Raji (cell line): ENCODE results near the gene ARHGEF12.

Source experiments
- POLR2A ChIP-seq: IDR thresholded peaks from 2 replicates; pipeline ENCODE4 v1.6.1; 2011; ENCODE audit warnings: low read depth, low read length, control low read depth; ENCODE audit not compliant: insufficient read depth

ARHGEF12 gene

DNA sequence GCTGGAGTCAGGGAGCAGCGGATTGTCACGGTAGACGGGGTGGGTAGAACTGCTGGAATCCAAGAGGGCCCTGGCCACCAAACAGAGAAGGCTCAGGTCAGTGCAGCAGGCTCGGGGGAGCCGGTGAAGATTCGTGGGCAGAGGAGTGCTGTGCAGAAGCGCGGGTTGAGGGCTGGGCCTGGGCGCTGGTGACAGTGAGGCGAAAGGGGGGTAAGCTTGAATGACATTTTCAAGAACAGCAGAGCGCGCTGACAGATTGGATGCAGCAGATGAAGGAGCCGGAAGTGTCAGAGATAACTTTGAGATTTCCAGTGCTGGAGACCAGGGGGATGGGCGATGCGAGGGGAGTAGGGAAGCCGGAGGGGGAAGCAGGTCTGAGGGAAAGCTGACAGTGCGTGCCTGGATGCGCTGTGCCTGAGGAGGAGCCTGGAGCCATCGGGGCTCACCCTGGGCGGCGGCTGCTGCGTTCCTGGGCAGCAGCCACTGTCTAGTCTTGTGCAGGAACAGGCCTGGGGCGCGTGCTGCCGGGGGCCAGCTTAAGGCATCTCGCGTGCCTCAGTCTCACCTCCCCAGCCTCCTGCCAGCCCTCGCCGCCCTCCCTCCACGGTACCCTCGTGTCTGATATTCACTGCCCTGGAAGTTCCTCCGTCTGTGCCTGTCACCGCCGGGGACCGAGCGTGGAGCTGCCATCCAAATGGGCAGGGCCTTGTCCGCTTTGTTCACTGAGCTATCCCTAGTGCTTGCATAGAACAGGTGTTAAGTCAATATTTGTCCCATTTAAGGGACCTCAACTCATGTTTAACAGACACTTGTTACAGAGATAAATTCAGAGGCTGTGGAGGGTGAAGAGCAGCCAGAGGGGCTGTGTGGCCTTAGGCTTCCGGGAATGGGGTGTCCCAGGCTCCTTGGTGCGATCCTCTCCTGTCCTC lies 180.5 kb downstream of the ARHGEF12 start:
- no peak for TF ChIP-seq POLR2A

DNA sequence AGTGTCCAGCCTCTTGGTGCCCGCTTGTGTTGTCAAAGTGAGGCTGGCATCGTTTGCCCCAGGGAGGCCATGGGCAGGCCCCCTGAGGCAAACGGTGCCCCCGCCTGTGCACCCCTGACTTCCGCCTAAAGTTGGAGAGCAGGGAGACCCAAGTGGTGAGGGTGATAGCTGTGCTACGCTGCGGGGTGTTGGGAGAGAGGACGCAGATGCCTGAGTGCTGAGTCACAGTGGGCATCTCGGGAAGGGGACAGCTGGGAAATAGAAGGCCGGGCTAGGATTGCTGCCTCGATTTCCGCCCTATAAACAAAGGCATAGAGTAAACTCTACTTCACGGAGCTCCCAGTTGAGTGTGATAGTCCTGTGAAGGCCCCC lies 181.2 kb downstream of the ARHGEF12 start:
- no peak for TF ChIP-seq POLR2A

DNA sequence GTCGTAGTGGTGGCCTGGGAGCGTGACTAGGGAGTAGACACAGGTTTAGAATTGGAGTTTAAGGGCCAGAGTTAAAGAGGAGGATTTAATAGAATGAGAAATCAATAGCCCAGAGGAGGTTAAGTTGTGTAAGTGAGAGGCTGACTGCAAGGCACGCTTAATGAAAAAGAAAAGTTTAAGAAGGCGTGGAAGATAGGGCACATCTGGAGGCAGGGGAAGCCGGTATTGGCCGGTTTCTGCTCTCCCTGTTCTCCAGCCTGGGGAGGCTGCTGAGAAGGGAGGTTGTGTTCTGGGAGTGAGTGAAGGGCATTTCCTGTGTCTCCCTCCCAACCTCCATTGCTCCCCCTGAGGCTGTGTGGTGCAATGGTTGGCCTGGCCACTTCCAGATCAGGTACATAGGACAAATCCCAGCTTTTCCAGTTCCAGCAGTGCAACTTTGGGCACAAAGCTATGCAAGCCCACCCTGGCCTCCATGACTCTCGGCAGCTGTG lies 181.6 kb downstream of the ARHGEF12 start:
- no peak for TF ChIP-seq POLR2A

DNA sequence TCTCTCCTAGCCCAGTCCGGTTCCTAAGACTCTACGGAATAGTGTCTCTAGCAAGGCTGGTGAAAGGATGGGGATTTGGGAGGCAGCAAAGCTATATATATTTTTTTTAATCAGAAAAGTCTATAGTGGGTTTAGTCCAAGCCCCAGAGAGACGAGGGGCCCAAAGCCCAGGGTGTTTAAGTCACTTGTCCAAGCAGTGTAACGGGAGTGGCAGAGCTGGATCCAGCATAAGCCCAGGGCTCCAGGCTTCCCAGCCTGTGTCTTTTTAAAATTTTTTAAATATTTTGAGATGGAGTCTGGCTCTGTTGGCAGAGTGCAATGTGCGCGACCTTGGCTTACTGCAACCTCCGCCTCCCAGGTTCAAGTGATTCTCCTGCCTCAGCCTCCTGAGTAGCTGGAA lies 182.1 kb downstream of the ARHGEF12 start:
- no peak for TF ChIP-seq POLR2A

DNA sequence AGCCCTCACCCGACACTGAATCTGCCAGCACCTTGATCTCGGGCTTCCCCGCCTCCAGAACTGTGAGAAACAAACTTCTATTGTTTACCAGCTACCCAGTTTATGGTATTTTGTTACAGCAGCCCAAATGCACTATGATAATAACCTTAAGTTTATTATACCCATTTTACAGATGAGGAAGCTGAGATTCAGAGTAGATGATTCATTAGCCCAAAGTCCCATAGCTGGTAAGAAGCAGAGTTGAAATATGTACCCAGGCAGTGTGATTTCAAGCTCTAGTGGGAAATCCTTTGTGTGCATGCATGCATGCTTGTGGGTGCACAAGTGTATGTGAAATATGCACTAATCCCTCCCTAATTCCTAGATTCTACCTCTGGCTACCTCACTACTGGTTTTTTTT lies 183.3 kb downstream of the ARHGEF12 start:
- no peak for TF ChIP-seq POLR2A

DNA sequence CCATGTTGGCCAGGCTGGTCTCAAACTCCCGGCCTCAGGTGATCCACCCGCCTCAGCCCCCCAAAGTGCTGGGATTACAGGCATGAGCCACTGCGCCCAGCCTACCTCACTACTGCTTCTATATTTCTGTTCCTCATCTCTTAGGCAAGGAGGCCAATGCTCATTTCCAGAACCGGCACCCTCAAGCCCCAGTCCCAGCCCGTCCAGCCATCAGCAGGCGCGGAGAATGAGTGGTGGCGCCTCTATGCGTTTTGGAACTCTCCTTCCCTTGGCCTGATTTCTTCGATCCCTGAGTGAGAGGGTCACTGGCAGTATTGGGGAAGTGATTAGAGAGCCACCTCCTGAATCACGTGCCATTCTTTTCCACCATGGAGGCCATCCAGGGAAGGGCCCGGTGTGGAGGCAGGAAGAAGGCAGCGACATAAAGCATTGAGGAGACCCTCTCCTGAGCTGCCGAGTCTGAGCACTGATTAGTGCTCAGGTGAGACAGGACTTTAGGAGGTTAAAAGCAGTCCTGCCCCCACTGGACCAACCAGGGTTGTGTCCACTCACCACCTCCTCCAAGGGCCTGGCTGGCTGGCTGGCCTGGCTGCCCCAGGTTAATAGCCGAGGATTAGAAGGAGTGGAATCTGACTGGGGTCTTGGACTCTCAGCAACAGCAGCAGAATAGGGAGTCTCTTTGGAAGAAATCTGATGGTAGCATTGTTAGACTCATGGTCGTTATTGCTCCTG lies 184.0 kb downstream of the ARHGEF12 start:
- TF ChIP-seq POLR2A: no peak

DNA sequence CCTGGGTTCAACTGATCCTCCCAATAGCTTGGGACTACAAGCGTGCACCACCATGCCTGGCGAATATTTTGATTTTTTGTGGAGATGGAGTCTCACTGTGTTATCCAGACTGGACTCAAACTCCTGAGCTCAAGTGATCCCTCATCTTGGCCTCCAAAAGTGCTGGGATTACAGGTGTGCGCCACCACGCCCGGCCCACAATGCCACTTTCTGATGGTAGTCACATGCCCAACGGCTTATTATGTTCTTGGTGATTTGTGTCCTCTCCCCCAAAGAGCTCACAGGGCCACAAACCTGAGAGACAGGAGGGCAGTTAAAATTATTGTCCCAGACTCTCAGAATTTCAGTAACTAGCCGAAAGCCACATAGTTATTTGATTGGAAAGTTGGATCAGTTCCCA lies 185.0 kb downstream of the ARHGEF12 start:
- TF ChIP-seq POLR2A: no peak

DNA sequence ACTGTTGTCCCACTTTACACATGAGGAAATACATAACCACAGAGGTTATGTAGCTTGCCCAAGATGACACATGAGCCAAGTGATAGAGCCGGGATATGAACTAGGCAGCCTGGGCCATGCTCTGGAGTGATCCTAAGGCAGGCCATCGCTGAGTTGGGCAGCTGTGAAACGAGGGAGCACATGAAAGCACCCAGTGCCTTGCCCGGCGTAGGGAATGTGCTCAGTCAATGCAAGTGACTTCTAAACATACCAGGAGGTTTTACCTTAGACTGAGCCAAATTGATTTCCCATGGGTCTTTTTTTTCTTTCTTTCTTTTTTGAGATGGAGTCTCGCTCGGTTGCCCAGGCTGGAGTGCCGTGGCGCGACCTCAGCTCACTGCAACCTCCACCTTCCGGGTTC lies 185.8 kb downstream of the ARHGEF12 start:
- no peak for TF ChIP-seq POLR2A

DNA sequence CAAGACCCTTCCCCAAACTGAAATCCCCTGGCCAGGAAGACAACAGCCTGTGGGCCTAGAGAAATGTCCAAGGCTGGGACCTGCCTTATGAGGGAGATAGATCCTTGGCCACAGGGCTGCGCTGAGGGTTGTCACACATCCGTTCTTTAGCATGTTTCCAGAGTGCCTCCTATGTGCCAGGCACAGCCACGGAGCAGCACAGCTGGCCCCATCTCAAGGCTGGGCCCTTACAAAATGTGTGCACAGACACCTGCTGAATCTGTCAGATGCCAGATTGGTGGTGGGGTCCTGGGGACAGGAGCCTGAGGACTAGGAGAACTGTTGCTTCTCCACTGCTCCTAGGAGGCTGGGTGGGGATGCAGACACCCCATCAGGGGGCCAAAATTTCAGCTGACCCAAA lies 186.5 kb downstream of the ARHGEF12 start:
- TF ChIP-seq POLR2A: no peak

DNA sequence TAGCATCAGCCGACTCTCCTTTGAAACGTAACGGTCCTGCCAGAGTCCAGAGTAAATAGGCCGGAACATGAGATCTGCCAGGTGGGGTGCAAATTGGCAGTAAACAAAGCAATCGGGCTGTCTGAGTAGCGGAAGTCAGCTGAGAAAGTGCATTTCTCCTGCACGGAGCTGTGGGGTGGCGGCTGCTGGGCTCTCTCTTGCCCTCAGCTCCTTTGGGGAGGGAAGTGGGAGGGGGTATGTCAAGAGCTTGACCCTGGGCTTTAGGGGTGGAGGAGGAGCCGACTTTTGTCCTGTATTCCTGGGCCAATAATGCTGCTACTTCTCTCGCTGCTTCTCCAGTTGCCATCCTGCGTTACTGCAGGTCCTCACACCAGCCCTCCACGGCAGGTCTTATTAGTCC lies 187.0 kb downstream of the ARHGEF12 start:
- no peak for TF ChIP-seq POLR2A

DNA sequence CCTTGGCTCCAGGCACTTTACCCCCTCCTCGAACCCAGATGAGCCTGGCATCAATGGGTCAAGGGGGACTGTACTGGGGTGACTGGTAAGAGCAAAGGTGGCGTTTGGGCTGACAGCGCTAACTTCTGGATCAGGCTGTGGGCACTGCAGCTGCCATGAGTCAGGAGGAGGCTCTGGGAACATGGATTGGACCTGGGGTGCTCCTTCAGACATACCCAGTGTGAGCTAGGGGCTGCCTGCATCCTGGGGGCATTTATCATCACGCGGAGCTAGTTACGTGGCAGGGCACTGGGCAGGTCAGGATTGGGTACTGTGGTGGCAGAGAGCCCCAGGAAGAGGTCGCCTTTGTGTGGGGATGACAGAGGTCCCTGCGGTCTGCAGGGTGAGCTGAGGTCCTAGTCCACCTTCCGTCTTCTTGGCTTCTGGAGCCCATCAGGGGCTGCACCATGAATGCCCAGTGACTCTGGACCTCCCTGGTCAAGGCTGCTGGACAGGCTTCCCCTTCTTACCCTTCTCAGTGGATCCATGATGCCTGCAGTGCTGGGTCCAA lies 188.4 kb downstream of the ARHGEF12 start:
- no peak for TF ChIP-seq POLR2A

DNA sequence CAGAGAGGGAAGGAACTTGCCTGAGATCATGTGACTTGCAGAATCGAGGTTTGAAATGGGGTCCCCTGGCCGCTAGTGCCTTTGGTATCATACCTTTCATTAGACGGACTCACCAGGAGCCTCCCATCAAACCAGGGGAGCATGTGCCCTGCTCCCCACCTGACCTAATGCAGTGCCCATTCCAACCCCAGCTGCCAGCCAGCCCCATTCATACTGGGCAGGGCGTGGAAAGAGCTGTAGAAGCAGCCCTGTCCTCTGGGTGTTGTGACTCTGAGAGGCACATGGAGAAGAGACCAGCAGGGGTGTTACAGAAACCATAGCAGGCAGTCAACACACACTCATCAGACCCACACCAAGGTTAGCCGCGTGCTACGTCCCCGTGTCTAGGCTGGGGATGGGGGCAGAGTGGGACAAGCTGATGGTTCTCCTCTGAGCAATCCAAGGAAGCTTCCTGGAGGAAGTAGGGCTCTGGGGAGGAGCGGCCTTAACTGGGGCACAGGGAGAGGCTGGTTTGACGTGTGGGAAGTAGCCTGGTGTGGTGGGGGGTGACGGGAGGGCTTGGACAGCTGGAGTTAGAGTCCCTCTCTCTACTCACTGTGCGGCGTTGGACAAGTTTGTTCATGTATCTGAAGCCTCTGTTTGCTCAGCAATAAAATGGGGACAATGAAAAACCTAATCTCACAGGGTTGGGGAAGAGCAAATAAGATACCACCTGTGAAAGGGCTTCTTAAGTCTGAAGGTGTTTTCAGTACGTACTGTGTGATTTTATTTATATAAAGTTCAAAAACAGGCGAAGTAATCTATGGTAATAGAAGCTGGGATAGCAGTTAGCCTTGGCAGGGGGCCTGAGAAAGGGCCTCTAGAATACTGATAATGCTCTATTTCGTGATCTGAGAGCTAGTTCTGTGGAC lies 189.3 kb downstream of the ARHGEF12 start:
- TF ChIP-seq POLR2A: no peak

DNA sequence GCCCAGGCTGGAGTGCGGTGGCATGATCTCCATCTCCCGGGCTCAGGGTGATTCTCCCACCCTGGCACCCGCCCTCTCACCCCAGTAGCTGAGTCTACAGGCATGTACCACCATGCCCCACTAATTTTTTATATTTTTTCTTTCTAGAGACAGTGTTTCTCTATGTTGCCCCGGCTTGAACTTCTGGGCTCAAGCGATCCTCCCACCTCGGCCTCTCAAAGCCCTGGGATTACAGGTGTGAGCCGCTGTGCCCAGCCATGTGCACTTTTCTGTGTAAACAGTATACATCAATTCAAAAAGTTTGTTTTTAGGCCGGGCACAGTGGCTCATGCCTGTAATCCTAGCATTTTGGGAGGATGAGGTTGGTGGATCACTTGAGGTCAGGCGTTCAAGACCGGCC lies 190.0 kb downstream of the ARHGEF12 start:
- no peak for TF ChIP-seq POLR2A

DNA sequence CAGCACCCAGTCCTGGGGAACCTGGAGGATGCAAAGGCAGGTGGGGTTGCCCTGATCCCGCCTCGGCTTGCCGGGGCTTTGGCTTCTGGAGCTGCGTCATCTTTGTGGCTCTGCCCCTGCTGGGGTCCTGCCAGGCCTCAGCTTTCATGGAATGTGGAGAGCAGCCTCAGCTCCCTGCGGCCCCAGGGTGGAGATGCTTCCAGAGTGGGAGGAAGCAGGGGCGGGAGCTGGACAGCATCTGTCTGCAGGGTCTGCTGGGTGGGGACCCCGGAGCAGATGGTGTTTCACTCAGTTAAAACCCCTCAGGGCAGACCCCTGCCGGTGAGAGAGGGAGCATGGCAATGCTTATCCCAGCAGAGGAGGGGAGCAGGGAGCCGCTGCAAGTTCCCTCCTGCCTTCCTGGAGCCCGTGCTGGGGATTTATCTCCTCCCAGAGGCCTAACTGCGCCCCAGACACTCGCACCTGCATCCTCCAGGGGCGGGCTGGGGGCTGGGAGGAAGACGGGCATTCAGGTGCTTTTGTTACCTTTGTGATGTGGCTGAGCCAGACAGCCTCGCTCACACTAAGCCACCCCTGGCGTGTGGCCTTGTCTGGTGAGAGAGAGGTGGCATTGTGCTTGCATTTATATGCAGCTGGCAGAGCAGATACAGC lies 191.0 kb downstream of the ARHGEF12 start:
- no peak for TF ChIP-seq POLR2A
